HG03521 (cell line): ENCODE data around the gene CHP1.
"Not testable (repeated sequence)": the region's sequence is repeated elsewhere in the genome, so short reads cannot be mapped to it uniquely, and the experiment has no call there.

Experiments
- ATAC-seq: cut with Tn5 transposase; IDR thresholded peaks from one replicate; pipeline ENCODE4 v1.9.1; 2021; ENCODE audit warnings: mild to moderate bottlenecking, moderate library complexity; ENCODE audit not compliant: unreplicated experiment

Gene CHP1

GRCh38 chr15:41230650-41231421 lies at the start of gene CHP1, which contains the start of gene EXD1:
TSS of gene CHP1 (plus strand) at chr15:41231268. CDS start at chr15:41231383, 115 bp downstream.
TSS of gene EXD1 (minus strand) at chr15:41230757. CDS start at chr15:41226575, 4,182 bp downstream.
- peak; percentile 90 for ATAC-seq

GRCh38 chr15:41182266-41182665 lies 48.8 kb upstream of the CHP1 start:
- ATAC-seq, result no peak

GRCh38 chr15:41183581-41183980 lies 47.5 kb upstream of the CHP1 start:
- no peak for ATAC-seq

- ATAC-seq, result no peak
Observed at GRCh38 chr15:41194444-41194843, 36.6 kb upstream of the CHP1 start.

GRCh38 chr15:41199470-41199869 lies 31.6 kb upstream of the CHP1 start:
- no peak for ATAC-seq

- no peak for ATAC-seq
Observed at GRCh38 chr15:41203395-41203794, 27.7 kb upstream of the CHP1 start.

- no peak for ATAC-seq
Observed at GRCh38 chr15:41205315-41205714, 25.8 kb upstream of the CHP1 start.

GRCh38 chr15:41207687-41208448 lies 23.2 kb upstream of the CHP1 start:
- ATAC-seq, result no peak

- ATAC-seq, result no peak
Observed at GRCh38 chr15:41215708-41216107, 15.4 kb upstream of the CHP1 start.

- no peak for ATAC-seq
Observed at GRCh38 chr15:41218851-41219250, 12.2 kb upstream of the CHP1 start.

- no peak for ATAC-seq
Observed at GRCh38 chr15:41219381-41219780, 11.7 kb upstream of the CHP1 start.

GRCh38 chr15:41230345-41230649 lies 771 bp upstream of the CHP1 start:
- ATAC-seq, result no peak

- peak; percentile 22 for ATAC-seq
Observed at GRCh38 chr15:41231422-41232226, 556 bp downstream of the CHP1 start.

GRCh38 chr15:41233367-41233771 lies 2.3 kb downstream of the CHP1 start:
- ATAC-seq, result no peak

- ATAC-seq, result not testable (repeated sequence)
Observed at GRCh38 chr15:41235228-41235627, 4.2 kb downstream of the CHP1 start.

- no peak for ATAC-seq
Observed at GRCh38 chr15:41235929-41236328, 4.9 kb downstream of the CHP1 start.

- no peak for ATAC-seq
Observed at GRCh38 chr15:41238100-41238499, 7.0 kb downstream of the CHP1 start.

GRCh38 chr15:41241221-41241964 lies 10.3 kb downstream of the CHP1 start:
- no peak for ATAC-seq

GRCh38 chr15:41250745-41251144 lies 19.7 kb downstream of the CHP1 start:
- ATAC-seq, result not testable (repeated sequence)

- no peak for ATAC-seq
Observed at GRCh38 chr15:41251411-41251810, 20.3 kb downstream of the CHP1 start.

- ATAC-seq, result no peak
Observed at GRCh38 chr15:41254560-41254959, 23.5 kb downstream of the CHP1 start.
